ENCODE measurements around the gene NMUR1.

DNA sequence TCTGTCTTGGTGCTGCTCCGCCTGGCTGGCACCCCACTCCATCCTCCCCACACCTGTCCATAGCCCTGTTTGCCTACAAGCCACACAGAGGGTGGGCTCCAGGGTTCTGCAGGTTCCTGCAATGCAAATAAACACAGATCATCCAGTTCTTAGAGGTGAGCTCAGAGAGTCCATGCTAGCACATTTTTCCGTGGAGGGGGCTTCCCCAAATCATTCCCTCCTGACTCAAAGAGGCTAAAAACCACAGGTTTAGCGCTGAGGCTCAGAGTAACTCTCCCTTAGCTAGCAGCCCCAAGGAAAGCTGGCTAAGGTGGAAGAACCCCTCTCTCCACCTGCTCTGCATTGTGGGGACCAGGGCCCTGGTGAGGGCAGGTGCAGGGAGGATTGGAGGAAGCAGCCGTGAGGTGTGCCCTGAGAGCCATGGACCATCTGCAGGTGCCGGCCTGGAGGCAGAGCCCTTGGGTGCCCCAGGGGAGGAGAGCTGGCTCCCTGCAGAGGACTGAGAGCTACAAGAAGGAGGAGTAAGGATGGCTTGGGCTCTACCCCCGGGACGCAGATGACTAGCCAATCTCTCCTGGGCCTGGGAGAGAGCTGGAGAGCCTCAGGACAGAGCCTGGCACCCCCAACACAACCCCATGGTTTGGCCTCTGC is 38.7 kb upstream of the NMUR1 start:
- TF ChIP-seq, protein P1, sequence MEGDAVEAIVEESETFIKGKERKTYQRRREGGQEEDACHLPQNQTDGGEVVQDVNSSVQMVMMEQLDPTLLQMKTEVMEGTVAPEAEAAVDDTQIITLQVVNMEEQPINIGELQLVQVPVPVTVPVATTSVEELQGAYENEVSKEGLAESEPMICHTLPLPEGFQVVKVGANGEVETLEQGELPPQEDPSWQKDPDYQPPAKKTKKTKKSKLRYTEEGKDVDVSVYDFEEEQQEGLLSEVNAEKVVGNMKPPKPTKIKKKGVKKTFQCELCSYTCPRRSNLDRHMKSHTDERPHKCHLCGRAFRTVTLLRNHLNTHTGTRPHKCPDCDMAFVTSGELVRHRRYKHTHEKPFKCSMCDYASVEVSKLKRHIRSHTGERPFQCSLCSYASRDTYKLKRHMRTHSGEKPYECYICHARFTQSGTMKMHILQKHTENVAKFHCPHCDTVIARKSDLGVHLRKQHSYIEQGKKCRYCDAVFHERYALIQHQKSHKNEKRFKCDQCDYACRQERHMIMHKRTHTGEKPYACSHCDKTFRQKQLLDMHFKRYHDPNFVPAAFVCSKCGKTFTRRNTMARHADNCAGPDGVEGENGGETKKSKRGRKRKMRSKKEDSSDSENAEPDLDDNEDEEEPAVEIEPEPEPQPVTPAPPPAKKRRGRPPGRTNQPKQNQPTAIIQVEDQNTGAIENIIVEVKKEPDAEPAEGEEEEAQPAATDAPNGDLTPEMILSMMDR (IDR thresholded peaks at IDR 0.05; ENCODE audit: insufficient read depth, low read length, poor library complexity, severe bottlenecking) = no peak
- no peak for TF ChIP-seq EZH2phosphoT487 (conservative IDR thresholded peaks at IDR 0.05; ENCODE audit: low read length)

Data from SU-DHL-6 (cell line).